Mammary epithelial cell (primary cell): ENCODE measurements around the gene PROCR.

Experiments
- EZH2 ChIP-seq: IDR thresholded peaks from 2 replicates; pipeline ENCODE4 v1.6.1; 2012; ENCODE audit warnings: low read length, inconsistent platforms, borderline replicate concordance
- TF ChIP-seq, protein P1 (sequence below), 2 donors: IDR thresholded peaks in 1 of 2; conservative IDR thresholded peaks in 1 of 2; 2 replicates each; pipeline ENCODE4 v1.5.1; 2011 to 2012; ENCODE audit warnings: inconsistent platforms in 2 of 2, low read length in 2 of 2, mild to moderate bottlenecking in 2 of 2, control low read depth in 1 of 2, low read depth in 1 of 2; ENCODE audit not compliant: insufficient read depth in 1 of 2; ENCODE audit errors: extremely low read depth in 1 of 2

DNA sequence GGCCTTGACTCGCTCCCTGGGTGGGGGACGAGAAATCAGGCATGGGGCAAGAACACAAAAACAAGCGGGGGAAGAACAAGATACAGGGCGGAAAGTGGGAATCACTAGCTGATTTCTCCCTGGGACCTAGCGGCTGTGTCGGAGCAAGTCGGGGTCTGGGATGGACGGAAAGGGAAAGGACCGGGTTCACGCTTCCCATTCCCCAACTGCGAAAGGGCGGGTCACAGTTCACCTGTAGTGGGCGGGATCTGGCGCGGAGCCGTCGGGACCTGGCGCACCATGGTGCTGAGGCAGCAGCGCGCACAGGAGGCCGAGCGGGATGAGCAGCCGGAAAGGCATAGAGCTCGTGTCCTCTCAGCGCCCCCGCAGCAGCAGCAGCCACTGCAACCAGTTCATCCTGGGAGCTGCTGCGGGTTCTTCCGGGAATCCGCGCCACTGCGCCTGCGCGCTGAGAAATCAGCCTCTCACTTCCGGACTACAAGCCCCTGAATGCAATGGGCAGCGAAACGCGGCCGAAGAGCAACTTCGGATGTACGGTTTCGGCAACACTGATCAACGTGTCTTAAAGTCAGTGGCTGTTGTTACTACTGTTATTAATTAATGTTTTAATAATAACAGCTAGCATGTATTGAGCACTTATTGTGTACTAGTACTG is 24.8 kb upstream of the PROCR start, which contains the start of gene EDEM2:
- TF ChIP-seq, protein P1, sequence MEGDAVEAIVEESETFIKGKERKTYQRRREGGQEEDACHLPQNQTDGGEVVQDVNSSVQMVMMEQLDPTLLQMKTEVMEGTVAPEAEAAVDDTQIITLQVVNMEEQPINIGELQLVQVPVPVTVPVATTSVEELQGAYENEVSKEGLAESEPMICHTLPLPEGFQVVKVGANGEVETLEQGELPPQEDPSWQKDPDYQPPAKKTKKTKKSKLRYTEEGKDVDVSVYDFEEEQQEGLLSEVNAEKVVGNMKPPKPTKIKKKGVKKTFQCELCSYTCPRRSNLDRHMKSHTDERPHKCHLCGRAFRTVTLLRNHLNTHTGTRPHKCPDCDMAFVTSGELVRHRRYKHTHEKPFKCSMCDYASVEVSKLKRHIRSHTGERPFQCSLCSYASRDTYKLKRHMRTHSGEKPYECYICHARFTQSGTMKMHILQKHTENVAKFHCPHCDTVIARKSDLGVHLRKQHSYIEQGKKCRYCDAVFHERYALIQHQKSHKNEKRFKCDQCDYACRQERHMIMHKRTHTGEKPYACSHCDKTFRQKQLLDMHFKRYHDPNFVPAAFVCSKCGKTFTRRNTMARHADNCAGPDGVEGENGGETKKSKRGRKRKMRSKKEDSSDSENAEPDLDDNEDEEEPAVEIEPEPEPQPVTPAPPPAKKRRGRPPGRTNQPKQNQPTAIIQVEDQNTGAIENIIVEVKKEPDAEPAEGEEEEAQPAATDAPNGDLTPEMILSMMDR (conservative IDR thresholded peaks at IDR 0.05 in 1 of 2, IDR thresholded peaks at IDR 0.05 in 1 of 2; ENCODE audit: extremely low read depth in 1 of 2, insufficient read depth in 1 of 2, low read depth in 1 of 2, low read length in 2 of 2): no peak
- TF ChIP-seq EZH2: no peak
